NCI-H82 treated with DMSO at 0.1 percent for 48 hours (cell line): Measurements from ENCODE around the gene ATP11C.

Source experiments
- DNase-seq: peaks from one replicate; lab custom pipeline; 2025; ENCODE audit not compliant: unreplicated experiment; lab: John Stamatoyannopoulos, UW

The ATP11C gene

DNA sequence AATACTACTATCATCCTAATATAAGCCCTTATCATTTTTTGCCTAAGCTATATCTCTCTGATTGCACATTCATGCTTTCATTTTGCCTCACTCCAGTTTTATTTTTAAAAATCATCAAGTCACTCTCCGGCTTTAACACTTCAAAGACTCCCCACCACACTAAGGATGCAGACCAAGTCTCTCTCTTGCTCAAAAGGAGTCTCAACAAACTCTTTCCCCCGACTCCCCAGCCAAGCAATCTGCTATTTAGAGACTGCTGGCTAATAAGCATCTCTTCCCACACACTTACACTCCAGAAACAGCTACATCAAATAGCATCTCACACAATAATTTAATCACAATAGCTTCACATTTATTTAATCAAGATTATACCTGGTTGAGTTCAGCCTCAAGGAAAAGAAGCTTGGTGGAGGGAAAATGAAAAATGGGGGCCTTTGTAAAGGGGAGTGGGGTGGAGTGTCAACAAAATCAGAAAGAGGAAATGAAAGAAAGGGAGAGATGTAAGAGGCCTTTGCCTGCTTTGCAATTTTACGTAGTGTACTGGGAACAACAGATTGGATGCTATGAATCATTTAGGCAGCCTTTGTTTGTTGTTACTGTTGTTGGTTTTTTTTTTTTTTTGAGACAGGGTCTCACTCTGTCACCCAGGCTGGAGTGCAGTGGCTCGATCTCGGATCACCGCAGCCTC is 120.8 kb downstream of the ATP11C start:
- DNase-seq, result no peak

DNA sequence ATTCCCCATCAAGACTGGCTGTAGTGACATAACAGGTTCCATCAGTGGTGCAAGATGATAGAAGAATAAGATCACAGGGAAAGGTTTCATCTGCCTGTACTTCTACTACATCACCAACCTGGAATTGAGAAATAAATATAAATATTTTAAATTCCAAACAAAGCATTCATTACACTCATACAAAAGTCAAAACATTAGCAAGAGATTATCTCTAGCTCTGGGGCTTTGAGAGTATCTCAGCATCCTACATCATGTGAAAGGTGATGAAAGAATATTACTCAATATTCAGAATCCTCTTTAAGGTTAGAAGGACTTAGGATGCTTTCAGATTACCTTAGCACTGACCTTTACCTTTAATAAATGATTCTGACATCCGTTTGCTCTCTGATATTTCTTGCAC is 128.4 kb downstream of the ATP11C start:
- no peak for DNase-seq

DNA sequence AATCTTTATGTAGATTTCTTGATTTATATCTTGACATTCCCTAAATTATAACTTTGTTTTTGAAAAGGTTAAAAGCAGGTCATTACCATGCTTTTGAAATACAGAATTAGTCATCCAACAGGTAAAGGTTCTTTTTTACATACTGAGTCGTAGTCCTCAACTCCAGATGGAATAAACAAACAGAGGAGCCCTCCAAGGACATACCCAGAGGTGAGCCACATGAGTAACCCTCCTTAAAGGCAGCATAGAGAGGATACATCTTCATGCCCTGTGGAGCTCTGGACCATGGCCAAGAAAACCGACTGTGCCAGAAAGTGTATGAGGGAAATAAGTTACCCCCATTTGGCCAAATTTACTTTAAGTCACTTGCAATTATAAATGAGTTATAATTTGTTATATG is 129.6 kb downstream of the ATP11C start:
- no peak for DNase-seq

DNA sequence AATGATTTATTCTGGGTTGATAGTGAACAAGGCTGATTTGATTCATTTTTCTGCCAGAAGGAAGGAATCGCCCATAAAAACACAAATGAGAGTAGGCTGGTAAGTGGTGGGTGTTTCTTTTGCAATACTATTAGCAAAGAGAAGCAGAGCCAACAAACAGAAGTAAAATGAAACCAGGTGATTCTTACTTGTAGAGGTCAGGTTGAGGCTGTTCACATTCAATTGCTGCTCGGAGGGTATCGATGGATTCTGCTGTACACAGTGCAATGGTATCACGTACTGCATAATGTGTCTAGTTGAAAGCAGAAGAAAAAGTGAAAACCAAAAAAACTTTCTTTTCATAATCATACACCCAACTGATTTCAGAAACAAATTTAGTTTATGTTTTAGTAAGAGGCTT is 130.8 kb downstream of the ATP11C start:
- no peak for DNase-seq

DNA sequence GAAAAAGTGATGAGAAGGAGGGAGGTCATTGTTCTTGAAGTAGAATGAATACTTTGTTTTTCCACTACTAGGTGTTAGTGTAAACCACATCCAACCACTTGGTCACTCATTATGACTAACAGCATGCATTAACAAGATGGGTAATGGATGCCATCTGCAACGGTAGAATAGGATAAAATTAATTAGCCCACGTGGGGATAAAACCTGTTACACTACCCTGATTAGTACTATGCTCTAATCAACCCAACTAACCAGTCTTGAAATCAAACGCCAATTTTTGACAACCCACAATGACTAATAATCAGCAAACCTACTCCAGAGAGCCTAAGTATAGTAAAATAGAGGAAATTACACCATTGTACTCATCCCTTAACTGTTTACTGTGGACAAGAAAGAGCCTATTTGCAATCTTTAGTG is 131.4 kb downstream of the ATP11C start:
- DNase-seq, result no peak

DNA sequence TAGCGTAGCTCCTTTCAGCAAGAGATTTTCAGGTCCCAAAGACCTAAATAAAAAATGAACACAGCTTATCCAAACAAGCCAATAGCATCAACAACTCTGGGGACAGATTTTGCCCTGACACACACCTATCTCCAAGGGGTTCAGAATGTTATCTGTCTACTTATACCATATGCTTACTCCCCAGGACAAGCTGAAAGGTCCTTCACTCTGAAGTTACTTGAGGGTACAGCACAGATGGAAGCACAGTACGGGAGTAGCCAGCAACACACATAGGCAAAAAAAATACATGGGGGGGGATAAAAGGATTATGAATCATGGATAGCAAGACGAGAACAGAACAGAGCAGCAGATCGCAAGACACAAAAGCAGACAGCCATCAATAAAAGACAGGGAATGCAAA is 134.2 kb downstream of the ATP11C start:
- DNase-seq, result no peak

DNA sequence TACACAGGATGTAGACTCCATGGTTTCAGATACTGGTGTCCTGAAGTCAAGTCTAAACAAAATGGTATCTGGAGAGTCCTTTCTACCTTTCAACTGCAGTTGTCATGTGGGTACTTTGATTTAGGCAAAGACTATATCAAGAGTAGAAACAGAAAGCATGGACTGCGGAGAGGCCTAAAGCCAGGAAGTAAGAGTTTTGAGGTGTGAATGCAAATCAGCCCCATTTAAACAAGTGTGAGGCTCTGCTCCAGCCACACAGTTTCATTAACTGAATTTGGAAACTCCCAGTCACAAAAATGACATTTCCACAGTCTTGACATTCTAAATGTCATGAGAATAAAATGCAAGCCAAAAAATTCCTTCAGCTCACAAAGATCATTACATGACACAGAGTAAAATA is 137.7 kb downstream of the ATP11C start:
- DNase-seq, result no peak

DNA sequence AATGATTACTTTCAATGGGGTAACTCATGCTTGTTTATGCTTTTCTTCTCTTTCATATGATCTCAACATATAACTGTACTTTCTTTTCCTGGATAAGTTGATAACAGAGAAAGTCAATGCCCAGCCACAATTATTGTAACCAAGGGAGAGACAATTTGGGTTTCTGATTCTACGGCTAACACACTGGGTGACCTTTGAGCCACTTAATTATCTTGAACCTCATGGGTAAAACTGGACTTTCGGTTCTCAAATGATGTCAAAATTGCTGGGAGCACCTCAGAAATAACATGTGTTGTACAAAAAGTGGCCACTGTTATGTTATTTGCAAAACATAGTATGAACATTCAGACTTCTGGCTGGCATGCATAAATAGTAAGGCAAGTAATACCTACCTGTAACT is 145.3 kb downstream of the ATP11C start:
- DNase-seq, result no peak

DNA sequence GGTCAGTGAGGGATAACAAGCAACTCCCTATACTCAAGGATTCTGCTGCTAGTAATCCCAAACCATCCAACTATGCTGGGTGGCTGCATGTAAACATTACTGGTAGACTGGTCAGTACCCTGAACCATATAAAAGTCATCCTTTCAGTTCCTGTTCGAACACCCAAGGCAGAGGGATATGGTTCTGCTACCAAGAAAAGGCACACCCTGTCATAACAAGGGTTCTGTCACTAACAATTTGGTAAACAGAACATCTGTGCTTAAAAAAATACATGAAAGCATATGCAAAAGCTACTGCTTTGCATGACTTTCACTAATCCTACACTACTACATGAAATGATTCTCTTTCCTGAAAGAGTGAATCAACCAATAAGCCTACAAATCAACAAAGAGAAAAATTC is 148.0 kb downstream of the ATP11C start:
- DNase-seq, result no peak

DNA sequence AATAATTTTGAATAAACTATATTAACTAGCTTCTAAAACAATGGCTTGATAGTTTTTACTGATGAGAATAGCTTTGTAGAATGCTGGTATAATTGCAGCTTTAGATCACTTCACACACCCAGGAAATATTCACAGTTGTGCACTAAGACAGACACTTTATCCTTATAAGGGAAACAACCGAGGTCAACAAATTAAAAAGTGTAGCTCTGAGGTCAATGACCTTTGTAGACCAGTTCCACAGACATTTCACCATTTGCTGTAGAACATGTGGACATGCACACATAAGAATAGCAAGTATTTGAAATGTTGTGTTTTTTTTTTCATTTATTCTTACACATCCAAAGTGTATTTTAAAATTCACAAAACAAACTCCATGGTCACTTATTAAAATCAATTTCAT is 148.9 kb downstream of the ATP11C start:
- DNase-seq, result no peak

DNA sequence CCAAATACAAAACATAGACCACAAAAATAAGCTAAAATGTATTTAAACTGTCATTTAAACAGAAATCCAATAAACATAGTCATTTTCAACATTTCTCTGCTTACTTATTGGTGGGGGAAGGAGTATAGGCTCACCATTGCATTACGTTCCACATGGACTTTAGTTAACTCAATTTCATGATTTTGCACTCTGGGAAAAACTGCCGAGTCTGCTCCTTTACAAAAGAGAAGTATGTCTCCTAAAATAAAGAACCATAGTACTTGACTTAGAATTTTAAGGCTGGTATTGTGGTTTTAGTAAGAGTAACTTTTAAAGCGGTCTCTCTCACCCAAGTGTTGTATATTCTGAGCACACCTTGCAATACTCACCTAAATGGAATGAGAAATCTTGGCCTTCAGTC is 149.8 kb downstream of the ATP11C start:
- DNase-seq, result no peak

DNA sequence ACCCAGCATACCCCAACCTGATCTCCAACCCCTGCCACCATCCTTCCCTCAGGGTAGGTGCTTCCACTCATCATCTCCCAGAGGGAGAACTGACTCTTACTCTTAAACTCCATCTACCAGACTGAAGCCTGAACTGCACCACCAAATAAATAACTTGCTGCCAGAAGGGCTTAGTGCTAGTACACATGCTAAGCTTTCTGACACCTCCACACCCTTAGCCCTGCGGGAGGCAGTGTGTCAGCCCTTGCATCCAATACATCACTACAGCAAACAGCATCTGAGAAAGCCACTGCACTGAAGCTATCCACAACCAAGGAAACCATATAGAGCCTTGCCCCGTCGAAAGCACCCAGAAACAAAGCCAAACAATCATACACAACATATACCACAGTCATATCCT is 156.3 kb downstream of the ATP11C start:
- DNase-seq, result no peak

DNA sequence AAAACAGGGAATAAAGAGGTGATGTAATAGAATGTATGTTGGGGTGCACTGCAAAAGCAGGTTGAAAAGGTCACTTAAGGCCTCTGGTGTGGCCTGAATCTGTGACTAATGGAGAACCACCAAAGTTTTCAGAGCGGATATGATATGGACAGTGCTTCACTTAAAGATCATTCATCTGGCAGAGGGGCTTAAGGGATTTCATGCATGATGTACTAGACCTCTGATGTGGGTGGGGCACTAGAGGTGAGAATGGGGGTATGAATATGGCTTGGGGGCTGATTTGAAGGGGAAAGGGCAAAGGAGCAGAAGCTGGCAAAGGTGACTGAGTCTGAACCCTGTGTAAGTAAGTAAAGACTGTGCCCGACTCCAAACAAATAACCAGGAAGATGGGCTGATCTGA is 162.5 kb downstream of the ATP11C start:
- DNase-seq, result no peak

DNA sequence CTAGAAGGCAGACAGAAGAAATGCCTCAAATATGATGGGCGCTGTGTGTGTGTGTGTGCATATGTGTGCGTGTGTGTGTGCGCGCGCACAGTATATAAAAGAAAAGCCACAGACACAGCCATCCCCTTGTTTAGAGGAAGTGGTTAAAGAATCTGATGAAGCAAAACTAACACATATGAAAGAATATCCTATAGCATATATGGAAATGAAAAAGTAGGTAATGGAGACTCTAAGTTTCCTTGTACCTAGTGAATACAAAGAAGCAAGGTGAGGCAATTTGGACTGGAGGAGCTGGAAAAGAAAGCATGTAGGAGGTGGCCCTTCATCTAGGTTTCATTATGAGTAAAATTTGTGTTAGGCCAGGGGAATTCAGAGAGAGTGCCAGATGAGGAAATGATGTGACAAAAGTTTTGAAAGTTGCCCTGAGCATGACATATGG is 166.3 kb downstream of the ATP11C start:
- no peak for DNase-seq

DNA sequence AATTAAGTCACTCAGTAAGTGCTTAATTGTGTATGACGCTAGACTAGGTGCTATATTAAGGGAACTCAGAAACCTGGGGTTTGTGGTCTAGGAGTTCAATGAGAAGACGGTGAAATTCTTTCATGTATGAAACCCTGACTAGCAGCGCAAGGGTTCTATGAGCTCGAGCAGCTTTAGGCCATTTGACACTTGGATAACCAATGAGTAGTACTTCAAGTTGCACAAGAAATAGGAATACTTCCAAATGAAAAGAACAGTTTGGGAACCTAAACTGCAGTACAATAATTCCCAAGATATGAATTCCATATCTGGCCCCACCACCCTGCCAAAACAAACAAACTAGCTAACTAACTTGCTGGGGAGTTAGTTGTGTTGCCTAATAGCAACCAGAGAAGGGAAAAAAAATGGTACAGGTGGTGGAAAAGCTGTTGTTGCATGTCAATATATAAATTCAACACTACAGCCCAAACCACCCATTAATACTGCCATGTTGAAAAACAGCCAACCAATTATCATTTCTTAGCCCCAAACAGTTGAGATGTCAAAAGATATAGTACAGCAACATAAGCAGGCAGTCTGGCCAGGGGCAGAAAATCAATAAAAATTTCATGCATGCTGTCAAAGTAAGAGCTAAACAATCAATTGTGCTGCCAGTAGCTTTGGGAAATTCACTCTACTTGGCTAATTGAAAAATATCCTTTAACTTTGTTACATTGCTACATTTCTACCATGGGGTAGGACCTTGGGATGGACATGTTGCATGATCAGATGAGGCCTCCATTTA is 170.3 kb downstream of the ATP11C start:
- DNase-seq, result no peak

DNA sequence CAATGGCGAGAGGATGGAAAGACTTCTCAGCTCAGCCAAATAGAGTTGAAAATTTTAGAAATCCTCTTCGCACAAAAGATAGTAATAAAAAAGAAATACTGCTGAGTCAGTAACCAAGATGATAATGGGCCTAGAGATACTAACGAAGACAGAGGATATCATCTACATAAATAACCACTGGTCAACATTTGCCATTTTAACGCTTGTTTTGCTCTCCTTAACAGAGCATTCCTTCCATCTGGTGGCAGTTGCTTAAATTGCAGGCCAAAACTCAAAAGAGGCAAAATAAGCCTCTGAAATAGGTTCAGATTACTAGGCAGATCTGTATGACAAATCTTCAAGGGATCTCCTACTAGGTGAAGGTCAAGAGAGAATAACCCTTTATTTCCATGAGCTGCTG is 173.2 kb downstream of the ATP11C start:
- no peak for DNase-seq

DNA sequence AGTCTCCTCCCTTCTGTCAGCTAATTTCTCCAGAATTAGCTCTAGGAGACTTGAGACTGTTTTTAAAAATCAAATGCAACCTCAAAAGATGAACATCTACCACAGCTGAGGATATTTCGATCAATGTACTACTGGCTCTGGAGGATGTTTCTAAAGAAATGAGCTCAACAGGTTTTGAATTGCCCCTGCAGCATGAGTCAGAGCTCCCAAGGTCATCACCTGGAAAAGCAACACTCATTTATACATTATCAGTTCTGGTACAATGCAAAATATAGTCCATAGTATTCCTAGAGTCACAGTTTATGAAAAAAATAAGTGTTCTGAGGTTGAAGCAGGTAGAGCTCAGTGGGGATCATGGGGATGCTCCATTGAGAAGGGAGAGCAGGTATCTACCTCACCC is 174.0 kb downstream of the ATP11C start:
- no peak for DNase-seq

DNA sequence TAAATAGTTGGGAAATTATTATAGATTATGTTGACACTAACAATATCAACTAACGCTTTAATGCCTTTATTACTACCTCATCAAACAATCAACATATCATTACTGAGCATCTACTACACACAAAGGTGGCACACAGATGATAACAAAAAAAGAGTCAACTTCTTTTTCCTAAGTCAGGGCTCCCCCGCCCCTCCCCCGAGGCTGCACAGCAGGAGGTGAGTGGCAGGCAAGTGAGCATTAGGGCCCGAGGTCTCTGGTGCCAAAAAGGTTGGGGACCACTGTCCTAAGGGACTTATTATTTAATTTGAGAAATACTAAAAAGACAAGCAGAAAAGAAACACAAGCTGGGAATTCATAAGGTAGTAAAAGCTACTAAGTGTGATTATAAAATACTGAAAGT is 174.6 kb downstream of the ATP11C start:
- DNase-seq, result no peak

DNA sequence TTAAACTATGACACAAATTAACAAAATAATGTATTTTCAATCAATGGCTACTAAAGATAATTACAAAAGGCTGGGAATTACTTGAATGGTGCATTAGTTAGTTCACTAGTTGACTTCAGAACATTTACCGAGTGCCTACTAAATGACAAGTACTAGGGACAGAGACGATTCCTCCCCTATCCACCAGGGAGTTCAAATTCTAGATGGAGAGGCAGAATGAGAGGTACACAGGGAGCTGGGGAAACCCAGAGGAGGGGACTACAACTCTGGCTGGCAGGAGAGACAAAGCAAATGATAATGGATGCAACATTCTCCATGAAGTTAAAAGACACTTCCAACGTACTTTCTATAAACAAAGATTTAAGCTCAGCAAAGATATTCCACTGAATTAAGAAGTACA is 181.8 kb downstream of the ATP11C start:
- no peak for DNase-seq

DNA sequence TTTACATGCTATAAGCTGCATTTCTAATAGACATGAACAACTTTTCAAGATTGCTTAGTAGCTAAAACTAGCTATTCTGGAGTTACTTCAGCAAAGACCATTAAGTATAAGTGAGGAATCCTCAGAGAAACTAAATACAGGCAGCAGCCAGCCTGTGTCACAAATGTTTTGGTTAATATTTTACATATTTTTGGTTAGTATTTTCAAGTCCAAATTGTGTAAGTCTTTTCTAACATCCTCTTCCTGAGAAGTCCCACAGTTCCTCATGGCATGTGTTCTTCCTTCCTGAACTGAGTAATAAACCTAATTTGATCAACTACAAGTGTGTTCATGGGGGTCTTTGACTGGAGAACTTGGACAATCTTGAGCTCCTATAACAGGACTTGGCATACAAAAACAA is 182.5 kb downstream of the ATP11C start:
- DNase-seq, result no peak

DNA sequence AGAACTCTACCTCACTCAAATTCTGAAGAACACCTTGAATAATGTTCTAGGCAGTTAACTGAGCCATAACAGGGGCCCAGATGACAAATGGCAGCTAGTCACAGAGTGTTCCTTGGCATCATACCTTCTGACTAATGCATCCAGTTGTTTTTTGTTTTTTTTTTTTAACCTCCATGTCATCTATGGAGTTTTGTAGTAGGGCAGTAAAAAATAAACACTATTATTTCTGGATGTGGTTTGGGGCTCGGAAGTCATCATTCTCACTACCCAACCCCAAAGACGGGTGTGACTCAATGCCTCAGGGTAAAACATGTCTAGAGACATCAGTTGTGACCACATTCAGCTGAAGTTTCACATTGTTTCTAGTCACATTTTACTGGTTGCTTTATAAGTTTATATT is 193.7 kb downstream of the ATP11C start:
- DNase-seq, result no peak

DNA sequence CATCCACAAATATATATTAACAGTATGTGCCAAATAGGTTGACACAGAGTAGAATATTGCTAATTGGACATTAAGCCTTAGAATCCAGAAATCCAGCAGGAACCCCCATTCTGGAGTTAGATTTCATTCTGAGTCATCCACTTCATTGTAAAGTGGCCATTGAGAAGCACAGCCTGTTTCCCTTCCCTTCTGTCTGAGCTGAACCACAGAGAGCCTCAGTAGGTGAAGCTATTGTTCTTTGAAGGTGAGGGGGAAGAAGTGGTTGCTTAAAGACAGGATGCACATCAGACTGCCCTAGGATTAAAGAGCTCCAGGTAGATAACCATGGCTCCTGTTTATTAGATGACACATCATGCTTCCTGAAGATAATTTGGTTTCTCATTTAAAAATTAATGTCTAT is 194.3 kb downstream of the ATP11C start:
- no peak for DNase-seq

DNA sequence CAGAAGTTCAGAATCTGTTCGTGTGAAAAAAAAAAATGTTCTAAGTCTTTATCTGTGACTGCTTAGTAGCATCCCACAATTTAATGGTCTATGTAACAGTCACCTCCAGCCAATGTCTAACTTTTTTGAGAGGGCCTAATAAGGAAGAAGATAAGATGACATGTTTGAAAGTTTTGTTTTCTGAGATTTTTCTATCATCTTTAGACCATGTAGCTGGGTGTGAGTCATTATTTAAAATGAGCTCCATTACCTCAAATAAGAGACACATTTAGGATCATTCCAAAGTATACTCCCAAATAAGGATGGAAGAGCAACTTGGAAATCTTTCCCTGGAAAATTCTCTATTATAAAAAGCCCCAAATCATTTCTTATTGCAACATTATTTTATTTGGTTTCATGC is 196.7 kb downstream of the ATP11C start:
- no peak for DNase-seq
